Fibroblast of peridontal ligament (primary cell): ENCODE results near the gene ADD3.

Experiments
- DNase-seq: peaks from one replicate; pipeline ENCODE4 v3.0.0-alpha.2; 2010; ENCODE audit errors: extremely low read depth

ADD3 gene

GRCh38 chr10:110176141-110177030 lies 168.6 kb downstream of the ADD3 start:
- no peak for DNase-seq

- no peak for DNase-seq
Observed at GRCh38 chr10:110179220-110179619, 171.4 kb downstream of the ADD3 start.

GRCh38 chr10:110181451-110181850 lies 173.7 kb downstream of the ADD3 start:
- no peak for DNase-seq

- DNase-seq: no peak
Observed at GRCh38 chr10:110181911-110182310, 174.1 kb downstream of the ADD3 start.

GRCh38 chr10:110184398-110184797 lies 176.6 kb downstream of the ADD3 start:
- no peak for DNase-seq
